Anterior cingulate cortex (tissue), 58 donors: ENCODE results near the gene RABGAP1L.
A peak's percentile ranks its signal among the peaks of the same experiment; 100 is the strongest.

Experiments used
- DNase-seq, 58 donors: peaks; one replicate each; lab custom pipeline; 2025; lab: John Stamatoyannopoulos, UW

Gene RABGAP1L

GRCh38 chr1:174966008-174966572 is 806.8 kb downstream of the RABGAP1L start:
- DNase-seq, result no peak

DNA sequence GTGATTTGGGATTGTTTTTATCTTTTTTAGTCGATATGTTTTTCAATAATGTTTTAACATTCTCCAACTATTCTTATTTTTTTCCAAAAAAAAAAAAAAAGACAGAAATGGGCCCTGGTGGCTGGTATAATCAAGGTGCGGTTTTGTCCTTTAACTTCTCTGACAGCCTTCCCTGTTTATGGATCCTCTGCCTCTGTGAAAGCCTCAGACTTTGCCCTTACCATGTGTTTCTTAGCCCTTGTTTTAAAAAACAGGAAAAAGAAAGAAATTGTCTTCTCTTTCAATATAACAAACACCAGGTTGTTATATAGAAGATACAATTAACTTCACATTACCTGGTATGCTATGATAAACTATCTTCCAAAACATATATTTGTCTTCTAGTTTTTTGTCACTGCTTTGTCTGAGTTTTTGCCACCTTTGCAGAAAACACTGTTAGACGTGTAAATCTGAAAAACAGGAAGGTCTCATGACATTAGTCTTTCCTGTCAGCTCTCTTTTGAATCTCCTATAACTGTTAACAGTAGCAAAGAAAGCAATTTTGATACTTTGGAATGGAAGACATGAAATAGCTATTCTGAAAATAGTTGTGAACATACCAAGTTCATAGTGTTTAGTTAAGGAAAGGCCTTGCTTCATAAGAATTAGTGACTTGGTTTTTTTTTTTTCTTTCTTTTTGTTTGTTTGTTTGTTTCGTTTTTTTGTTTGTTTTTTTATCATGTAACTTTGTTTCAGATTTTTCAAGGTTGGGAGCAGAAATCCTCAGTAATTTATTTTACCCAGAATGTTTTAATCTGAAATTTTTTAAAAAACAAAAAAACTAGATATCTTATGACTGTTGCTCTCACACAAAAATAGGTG is 808.8 kb downstream of the RABGAP1L start:
- DNase-seq, result no peak

- DNase-seq, result no peak
These were observed 809.5 kb downstream of the RABGAP1L start for GRCh38 chr1:174968750-174969244.

DNA sequence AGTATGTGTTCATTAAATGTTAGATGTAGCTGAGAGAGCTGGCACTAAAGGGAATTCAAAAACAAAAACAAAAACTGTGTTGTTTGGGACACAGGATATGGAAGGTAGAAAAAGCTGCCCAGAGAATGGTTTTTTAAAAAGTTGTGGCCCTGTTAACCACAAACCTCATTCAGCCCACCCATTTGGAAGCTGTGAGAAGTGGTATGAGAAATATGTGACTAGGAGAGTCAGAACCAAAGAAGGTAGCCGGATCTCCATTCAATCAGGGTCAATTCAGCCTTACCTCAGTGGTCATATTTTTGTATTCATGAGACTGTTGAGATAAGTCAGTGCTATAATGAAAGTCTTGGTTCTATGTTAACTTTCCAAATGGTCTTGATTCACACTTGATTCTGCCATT is 810.7 kb downstream of the RABGAP1L start:
- DNase-seq, result no peak

GRCh38 chr1:174971466-174971865 is 812.1 kb downstream of the RABGAP1L start:
- no peak for DNase-seq

DNA sequence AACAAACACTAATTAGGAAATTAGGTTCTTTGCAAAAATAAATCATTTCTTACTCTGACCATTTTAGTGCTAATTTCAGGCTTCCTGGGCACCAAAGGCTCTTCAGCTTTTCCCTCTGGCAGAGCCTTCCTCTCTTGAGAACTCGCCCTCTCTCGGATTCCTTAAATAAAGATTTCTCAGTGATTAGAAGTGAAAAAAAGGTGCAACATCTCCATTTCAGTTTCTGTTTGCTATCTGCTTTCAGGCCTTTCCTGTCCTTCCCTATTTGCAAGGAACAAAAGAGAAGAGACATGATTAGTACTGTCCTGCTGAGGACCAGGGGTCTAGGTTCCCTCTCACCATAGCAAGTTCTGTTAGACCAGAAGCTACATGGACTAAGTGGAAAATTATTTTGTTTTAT is 812.6 kb downstream of the RABGAP1L start:
- DNase-seq, result peak in 1 of 58 donors; percentile 6

GRCh38 chr1:174974711-174975119 is 815.4 kb downstream of the RABGAP1L start:
- no peak for DNase-seq

GRCh38 chr1:174975764-174976163 is 816.4 kb downstream of the RABGAP1L start:
- no peak for DNase-seq

- peak in 1 of 58 donors; percentile 7 for DNase-seq
These were observed 817.3 kb downstream of the RABGAP1L start for GRCh38 chr1:174976436-174977108.

GRCh38 chr1:174982971-174983689 is 823.8 kb downstream of the RABGAP1L start:
- peak in 2 of 58 donors; percentile 16 to 20 for DNase-seq

GRCh38 chr1:174984952-174985351 is 825.6 kb downstream of the RABGAP1L start:
- no peak for DNase-seq

GRCh38 chr1:174988539-174988938 is 829.2 kb downstream of the RABGAP1L start:
- no peak for DNase-seq

DNA sequence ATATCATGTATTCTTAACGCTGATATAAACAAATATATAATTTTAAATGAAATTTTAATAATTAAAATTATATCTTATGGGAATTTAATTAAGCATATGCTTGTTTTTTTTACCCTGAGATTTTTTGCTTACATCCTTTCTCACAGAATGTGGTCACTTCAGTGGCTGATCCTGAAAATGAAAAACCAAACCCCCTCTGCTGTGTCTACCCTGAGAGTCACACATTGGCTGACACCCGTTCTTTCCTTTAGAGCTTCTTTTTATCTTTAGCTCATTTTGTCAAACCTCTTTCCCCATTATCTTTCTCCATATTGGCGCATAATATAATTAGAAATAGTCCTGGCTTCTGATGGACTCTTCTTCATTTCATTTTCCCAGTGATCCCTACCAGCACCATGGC is 829.7 kb downstream of the RABGAP1L start:
- no peak for DNase-seq

- peak in 1 of 58 donors; percentile 8 for DNase-seq
These were observed 830.4 kb downstream of the RABGAP1L start for GRCh38 chr1:174989536-174990220.

DNA sequence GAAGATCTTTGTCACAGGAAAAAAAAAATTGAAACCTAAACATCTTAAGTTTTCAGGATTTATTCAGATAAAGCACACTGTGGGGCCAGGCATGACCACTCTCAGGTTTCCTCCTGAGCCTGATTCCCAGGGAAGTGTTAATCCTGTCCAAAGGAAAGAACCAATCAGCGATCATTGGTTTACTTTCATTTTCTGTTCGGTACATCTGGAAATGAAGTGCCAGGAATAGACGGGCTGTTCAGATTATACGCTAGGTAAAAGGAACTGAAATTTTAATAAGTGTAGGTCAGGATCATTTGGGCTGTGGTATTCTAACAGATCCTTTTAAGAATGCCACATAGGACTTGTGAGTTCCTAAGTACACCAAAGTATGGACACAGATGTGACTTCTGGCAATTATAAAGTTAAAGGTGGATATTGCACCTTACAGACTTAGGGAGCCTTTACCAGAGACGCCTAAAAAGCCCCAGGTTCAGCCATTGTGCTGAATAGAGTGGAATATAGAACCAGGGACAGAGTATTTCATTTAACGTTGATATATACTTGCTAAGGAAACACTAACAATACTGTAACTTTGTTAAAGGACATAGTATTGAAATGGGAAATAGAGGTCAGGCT is 831.2 kb downstream of the RABGAP1L start:
- peak in 2 of 58 donors; percentile 35 to 54 for DNase-seq

GRCh38 chr1:174991473-174991872 is 832.2 kb downstream of the RABGAP1L start:
- no peak for DNase-seq

- no peak for DNase-seq
These were observed 835.8 kb downstream of the RABGAP1L start for GRCh38 chr1:174995121-174995520.

DNA sequence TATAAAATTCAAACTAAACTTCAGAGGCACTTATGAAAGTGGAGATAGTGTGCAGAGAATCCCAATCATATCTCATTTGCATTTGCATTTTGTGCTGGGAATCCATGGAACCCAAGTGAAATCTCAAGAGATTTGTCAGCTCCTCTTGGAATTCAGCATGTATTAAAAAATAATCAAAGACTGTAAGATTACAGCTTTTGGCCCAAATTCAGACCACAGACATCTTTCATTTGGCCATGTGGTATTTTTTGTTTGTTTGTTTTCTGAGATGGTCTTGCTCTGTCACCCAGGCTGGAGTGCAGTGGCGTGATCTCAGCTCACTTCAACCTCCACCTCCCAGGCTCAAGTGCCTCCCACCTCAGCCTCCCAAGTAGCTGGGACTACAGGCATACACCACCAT is 836.6 kb downstream of the RABGAP1L start:
- no peak for DNase-seq

DNA sequence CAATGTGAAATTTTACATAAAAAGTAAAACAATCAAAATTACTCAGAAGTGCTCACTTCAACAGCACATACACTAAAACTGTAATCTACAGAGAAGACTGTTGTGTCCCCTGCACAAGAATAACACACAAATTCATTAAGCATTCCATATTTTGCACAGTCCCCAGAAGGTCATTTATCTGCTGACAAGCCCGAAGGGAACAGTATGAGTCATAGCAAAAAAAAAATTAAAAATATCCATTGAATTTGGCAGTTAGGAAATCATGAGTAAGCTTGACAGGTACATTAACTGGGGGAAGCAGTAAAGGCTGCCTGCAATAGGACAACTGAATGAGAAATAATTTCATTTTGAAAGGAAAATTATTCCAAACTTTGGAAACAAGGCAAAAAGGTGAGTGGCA is 837.2 kb downstream of the RABGAP1L start:
- DNase-seq, result no peak

GRCh38 chr1:174997041-174997440 is 837.7 kb downstream of the RABGAP1L start:
- no peak for DNase-seq
